Fibroblast of pulmonary artery (primary cell): Measurements from ENCODE around the gene ELN.

Experiments used
- DNase-seq: peaks from one replicate; pipeline ENCODE4 v3.0.0-alpha.2; 2010; ENCODE audit warnings: low read depth
- H3K4me3 ChIP-seq: replicated peaks from 2 replicates; pipeline ENCODE4 v1.5.1; 2011; ENCODE audit warnings: low read depth, mild to moderate bottlenecking, control low read depth, low read length, moderate library complexity
- CTCF ChIP-seq: IDR thresholded peaks from 2 replicates; pipeline ENCODE4 v1.5.1; 2011; ENCODE audit warnings: mild to moderate bottlenecking, control low read depth, low read length, inconsistent platforms; ENCODE audit errors: missing control alignments

The ELN gene

DNA sequence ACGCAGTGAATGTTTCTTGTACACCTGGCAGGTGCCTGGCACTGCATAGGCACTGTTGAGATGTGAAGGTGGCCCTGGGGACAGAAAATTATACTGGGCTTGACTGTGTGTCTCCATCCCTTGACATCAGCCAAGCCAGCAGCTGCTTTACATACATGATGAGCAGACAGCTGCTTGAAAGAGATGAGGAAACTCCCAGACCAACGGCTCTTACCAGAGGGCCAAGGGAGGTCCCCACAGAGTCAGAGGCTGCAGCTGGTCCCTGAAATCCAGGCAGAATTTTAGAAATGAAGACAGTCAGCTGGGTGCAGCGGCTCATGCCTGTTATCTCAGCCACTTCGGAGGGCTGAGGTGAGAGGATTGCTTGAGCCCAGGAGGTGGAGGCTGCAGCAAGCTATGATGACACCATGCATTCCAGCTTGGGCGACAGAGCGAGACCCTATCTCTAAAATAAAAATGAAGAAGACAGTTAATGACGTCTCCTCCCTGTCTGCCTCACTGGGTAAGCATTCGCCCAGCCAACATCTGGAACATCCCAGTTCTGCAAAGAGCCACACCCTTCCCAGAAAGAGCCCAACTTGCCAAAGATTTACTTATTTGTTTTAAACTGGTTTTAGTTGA is 73.2 kb downstream of the ELN start:
- DNase-seq, result no peak
- no peak overlapping the region for H3K4me3 ChIP-seq
- TF ChIP-seq CTCF, result no peak

- DNase-seq, result no peak
- TF ChIP-seq CTCF, result no peak
- no peak overlapping the region for H3K4me3 ChIP-seq
Observed at GRCh38 chr7:74103219-74103772, 75.3 kb downstream of the ELN start.

GRCh38 chr7:74104702-74105101 is 76.7 kb downstream of the ELN start:
- TF ChIP-seq CTCF, result no peak
- no peak overlapping the region for H3K4me3 ChIP-seq
- no peak for DNase-seq

GRCh38 chr7:74105992-74106391 is 78.0 kb downstream of the ELN start:
- DNase-seq, result no peak
- no peak overlapping the region for H3K4me3 ChIP-seq
- no peak for TF ChIP-seq CTCF

DNA sequence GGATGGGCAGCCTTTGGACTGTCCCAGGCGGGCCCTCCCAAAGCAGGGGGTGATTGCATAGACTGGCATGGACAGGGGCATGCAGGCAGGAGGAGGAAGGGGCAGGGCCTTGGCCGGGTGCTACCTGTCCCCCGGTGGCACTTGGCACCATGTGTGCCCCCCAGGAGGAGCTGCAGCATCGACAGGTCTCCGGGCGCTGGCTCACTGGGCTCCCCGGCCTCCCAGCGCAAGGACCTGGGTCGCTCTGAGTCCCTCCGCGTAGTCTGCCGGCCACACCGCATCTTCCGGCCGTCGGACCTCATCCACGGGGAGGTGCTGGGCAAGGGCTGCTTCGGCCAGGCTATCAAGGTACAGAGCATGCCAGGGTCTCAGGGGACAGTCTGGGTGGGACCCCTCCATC is 78.9 kb downstream of the ELN start:
- no peak for DNase-seq
- H3K4me3 ChIP-seq, result no peak overlapping the region
- no peak for TF ChIP-seq CTCF

DNA sequence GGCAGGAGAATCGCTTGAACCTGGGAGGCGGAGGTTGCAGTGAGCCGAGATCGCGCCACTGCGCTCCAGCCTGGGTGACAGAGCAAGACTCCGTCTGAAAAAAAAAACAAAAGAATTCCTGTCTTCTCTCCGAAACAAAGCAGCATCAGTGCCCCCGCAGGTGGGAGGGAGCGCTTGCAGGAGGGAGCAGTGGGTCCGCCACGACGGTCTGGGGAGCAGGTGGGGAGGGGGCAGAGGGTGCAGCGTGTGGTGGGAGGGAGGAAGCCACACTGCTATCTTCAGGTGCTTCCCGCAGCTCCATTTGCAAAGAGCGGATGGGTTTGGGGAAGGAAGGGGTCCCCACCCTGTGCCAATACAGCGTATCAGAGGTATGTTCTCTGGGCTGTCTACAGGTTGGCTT is 87.4 kb downstream of the ELN start:
- no peak for TF ChIP-seq CTCF
- no peak overlapping the region for H3K4me3 ChIP-seq
- DNase-seq, result no peak

DNA sequence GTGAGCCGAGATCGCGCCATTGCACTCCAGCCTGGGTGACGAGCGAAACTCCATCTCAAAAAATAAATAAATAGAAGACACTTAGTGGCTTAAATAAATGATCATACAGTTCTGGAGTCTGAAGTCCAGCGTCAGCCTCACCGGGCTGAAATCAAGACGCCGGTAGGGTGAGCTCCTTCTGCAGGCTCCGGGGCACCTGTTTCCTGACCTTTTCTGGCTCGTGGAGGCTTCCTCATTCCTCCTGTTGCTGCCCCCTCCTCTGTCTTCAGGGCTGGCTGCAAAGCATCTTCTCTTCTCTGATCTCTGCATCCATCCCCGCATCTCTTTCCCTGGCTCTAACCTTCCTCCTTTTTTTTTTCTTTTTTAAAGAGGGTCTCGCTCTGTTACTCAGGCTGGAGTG is 88.4 kb downstream of the ELN start:
- no peak for DNase-seq
- no peak for TF ChIP-seq CTCF

More for the DNA sequence above, 88.4 kb downstream of the ELN start:
- no peak overlapping the region for H3K4me3 ChIP-seq
